ENCODE results near the gene HNF1A.

The HNF1A gene

GRCh38 chr12:120960657-120961056, 17.7 kb upstream of the HNF1A start:
- DNase-seq = no peak

DNA sequence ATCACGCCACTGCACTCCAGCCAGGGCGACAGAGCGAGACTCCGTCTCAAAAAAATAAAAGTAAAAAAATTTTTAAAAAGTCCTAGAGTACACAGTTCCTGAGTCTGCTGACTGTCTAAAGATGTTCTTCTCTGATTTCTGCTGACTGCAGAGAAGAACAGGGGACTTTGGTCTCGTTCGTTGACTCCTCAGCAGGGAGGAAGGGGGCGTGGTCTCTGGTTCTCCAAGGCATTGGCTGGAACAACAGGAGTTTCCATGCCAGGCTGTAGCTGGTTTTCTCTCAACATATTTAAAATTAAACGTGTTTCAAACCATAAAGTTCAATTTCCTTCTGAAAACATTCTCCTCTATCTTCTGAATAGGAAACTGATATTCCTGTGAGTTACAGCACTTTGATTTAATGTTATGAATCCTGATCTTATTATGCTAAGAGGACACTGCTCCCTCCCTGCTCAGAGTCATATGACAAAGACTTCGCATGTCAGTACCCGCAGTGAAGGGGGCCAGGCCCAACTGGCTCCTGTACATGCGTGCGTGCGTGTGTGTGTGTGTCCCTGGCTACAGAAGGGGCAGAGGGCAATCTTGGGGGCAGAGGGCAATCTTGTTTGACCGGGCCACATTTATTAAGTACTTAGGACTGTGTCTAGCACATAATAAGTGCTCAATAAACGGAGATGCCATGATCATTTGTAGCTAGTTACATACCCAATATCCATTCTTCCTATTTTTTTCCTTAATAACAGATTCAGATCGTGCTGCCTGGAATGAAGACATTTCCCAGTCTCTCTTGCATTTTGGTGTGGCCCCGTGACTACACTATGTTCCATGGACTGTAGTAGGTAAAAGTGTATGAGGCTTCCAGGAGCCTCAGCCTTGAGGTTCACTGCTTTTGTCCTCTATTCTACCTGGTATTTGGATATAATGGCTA, 16.5 kb upstream of the HNF1A start:
- no peak for DNase-seq

DNA sequence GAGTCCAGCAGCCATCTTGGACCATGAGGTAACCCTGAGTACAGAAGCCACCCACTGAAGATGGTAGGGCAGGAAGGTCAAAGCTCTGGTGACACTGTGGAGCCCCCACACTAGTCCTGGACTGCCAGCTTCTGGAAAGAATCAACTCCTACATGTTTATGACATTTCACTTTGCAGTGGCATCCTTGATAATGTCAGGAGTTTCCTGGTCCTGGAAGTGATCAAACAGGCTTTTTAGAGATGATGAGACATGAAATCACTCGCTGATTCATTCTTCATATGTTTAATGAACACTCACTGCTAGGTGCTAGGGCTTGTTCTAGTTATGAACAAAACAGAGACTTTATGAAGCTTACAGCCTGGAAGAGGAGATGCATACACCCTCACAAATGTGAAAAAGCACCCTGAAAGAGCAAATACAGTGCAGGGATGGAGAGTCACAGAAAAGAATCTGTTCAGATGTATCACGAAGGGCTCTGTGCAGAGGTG, 15.8 kb upstream of the HNF1A start:
- DNase-seq = no peak

DNA sequence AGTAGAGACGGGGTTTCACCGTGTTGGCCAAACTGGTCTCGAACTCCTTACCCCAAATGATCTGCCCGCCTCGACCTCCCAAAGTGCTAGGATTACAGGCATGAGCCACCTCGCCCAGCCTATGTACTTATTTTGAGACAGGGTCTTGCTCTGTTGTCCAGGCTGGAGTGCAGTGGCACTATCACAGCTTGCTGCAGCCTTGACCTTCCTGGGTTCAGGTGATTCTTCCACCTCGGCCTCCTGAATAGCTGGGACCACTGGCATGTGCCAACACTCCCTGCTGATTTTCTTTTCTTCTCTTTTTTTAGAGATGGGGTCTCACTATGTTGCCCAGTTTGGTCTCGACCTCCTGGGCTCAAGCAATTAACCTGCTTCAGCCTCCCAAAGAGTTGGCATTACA, 14.0 kb upstream of the HNF1A start:
- DNase-seq = no peak

DNA sequence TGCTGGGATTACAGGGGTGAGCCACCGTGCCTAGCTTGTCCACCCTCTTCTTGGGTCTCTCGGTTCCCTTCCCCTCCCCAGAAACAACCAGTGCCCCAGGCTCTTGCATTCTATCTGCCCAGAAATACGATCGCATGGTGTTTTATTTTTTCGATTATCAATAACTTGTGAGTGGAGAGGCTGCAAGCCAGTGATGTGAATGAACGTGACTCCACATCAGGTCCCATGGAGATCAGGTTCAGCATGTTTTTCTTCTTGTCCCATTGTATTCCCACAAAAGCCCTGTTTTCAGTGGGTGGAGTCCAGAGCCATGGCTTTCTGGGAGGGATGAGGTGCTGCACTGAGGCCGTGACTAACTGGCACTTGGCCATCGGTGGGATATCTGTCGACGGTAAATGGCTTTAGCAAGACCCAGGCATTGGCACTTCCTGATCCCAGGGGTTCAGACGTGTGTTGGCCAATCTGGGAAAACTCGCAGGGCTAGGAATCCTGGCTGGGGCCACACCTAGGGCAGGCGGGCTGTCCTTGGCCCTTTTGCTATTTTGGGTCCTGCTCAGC, 12.7 kb upstream of the HNF1A start:
- no peak for DNase-seq

- no peak for DNase-seq
Observed at GRCh38 chr12:120970310-120970709, 8.0 kb upstream of the HNF1A start.

DNA sequence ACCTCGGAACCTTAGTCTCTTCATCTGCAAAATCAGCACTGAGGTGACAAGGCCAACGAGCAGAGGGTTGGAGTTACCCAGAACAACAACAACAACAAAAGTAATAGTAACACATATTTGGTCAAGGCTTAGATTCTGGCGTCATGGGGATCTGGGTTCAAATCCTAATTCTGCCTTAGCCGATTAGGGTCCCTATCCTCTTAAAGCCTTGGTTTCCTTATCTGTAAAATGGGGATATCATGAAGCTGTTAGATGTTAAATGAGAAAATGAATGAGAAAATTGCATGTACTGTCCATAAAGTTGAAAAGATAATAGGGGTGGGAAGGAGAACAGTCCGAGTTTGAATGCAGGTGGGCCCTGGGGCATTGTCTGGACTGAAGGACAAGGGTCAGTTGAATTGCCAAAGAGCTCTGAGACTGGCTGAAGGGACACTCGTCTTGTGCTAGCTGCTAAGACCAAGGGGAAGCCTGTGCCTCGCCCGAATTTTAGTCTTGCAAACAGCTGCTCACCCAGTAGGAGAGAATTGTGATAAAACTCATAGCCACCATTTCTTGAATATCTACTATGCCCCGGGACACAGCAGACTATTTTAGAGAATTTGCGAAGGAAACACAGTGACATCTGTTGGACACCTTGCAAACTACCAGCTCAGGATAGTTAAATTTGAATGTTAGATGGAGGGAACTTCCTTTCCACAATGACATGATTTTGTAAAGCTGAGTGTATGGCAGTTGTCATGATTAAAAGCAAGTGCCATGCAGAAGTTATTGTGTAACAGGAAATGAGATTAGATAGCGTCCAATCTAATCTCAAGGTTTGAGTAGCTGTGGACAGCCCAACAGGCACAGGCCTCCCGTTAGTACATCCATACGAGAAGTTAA, 6.8 kb upstream of the HNF1A start:
- DNase-seq = no peak

GRCh38 chr12:120972870-120973543, 5.3 kb upstream of the HNF1A start:
- no peak for DNase-seq

DNA sequence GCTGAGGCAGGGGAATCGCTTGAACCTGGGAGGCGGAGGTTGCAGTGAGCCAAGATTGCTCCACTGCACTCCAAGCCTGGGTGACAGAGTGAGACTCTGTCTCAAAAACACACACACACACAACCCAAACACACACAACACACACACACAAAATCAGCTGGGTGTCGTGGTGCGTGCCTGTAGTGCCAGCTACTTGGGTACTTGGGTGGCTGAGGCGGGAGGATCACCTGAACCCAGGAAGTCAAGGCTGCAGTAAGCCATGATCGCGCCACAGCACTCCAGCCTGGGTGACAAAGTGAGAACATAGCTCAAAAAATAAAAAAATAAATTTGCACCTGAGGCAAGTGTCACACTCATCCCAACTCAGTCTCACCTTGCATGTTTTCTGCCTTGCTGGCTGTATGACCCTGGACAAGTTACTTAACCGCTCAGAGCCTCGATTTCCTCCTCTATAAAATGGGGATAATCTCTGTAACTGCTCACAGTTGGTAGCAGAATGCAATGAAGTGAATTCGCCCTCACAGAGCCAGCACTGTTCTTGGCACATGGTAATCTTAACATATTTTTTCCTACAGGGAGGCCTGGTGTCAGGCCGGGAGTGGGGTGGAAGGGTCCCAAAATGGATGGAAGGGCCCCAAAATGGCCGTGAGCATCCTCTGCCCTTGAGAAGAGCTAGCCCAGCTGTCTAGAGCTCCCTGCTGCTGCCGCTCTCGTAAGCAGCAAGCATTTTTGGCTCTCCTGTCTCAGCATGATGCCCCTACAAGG, 630 bp upstream of the HNF1A start:
- DNase-seq = no peak

DNA sequence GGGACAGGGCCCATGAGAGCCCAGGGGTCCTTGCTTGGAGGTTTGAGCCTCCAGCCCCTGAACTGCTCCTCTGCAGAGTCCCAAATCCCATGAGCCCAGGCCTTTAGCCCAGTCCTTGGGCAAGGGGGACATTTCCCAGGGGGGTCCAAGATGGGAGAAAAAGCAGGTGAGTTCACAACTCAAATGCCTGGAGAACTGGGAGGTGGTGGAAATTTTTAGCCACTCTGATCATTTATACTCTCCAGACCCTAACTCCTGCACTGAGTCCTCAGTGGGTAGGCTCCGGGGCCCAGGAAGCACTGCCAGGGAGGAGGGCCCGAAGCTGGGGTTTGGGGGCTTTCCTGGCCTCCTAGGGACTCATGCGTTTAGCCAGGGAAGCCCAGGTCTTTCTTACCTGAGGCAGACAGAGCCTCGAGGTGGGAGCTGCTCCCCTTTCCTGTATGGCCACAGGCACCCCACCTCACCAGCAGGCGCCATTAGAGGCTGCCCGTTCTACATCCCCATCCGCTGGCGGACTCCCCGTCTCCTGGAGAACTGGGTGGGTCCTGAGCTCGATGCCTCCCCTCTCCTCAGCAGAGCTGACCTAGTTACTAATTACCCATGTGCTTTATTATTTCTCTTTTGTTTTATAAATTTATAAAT, 998 bp downstream of the HNF1A start:
- DNase-seq = no peak

DNA sequence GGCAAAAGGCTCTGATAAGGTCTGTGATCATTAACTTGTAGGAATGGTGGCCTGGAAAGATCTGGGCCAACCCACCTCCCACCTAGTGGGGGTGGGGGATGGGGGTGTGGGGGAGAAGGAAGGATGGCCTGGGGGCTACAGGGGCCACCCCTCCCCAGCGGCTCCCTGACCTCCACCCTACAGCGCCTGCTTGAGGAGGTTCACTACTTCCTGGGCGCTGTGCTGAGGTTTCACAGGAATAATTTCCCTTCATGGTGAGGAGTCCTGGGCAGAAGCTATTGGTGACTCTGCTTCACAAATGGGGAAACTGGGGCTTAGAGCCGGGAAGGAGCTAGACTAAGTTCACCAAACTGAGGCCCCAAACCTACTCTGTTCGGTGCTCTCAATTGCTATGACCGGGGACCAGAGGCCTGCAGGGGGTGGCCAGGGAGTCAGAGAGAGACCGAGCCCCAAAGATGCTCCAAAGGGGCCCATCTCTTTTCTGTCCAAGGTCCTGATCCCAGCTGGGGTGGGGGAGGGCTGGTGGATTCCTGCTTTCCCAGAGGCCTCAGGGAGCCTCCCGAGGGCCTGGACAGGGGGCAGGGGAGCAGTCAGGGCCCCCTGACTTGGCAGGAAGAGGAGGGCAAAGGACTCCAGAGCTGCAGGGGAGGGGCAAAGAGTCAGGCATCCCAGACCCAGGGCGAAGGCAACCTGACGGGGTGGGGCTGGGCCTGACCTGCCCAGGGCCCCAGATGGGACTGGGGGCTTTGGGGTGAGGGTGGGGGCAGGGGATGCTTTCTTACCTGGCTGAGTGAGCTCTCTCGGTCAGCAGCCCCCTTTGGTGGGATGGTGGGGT, 1.7 kb downstream of the HNF1A start:
- no peak for DNase-seq

- DNase-seq = no peak
Observed at GRCh38 chr12:120980800-120981368, 2.5 kb downstream of the HNF1A start.

DNA sequence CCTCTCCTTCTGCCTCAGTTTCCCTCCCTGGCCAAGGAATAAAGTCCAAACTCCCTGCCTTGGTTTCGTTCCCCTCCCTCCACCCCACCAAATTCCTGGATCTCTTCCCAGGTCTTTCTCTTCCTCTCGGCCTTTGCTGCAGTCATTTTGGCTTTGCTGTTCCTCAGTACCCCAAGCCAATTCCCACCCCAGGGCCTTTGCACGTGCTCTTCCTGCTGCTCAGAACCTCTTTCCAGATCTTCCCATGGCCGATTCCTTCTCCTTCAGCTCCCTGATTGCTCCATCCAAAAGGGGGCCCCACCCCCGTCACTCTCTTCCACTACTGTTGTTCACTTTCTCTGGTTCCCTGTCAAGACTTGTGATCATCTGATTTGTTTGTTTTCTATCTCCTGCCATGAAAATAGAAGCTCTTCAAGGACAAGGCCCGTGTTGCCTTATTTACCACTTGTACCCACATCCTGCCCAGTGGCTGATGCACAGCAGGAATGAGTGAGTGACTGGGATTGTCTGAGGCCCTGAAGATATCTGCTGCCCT, 3.1 kb downstream of the HNF1A start:
- no peak for DNase-seq

- DNase-seq = no peak
Observed at GRCh38 chr12:120982659-120983058, 4.3 kb downstream of the HNF1A start.

DNA sequence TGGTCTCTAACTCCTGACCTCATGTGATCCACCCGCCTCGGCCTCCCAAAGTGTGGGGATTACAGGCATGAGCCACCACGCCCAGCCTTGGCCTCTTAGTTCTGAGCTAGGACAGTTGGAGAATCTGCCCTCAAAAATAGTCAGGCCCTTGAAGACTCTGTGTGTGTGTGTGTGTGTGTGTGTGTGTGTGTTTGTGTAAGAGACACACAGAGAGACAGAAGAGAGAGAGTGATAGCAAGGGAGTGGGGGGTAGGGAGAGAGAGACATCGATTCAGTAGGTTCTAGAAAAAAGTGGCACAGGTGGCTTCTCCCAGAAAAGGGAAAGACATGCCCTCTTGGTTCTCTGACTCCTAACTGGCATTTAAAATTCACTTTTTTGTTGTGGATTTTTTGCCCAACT, 5.4 kb downstream of the HNF1A start:
- DNase-seq = no peak

DNA sequence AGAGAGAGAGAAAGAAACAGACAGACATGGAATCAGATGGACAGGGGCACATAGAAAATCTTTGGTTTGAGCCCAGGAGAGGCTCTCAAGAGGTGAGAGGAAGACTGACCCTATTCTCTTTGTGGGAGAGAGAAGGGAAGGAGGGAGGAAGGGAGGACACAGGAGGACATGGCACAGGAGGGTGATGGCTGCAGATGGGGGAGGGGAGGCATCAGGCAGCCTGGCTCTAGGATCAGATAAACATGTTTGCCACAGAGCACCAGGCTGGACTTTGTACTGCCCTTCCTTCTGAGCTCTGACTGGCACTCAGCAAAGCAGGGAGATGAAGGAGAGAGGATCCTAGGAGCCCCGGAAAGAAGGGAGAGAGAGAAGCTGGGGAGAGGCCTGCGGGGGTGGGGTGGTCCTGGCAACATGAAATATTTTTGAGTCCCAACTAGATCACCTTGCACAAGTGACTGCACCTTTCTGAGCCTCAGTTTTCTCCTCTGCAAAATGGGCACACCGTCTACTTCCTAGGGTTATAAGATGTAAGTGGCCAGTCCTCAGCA, 6.1 kb downstream of the HNF1A start:
- no peak for DNase-seq

DNA sequence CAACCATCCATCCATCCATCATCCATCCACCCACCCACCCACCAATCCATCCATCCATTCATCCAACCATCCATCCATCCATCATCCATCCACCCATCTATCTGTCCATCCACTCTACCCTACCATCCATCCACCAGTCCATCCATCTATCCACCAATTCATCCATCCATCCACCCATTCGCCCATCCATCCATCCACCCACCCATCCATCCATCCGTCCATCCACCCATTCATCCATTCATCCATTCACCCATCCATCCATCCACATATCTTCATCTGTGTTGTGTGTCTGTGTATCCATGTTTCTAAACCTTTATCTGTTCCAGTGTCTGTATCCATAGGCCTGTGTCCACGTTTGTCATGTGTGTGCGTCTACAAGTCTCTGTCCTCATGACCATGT, 9.9 kb downstream of the HNF1A start:
- DNase-seq = no peak

- DNase-seq = no peak
Observed at GRCh38 chr12:120988658-120989057, 10.3 kb downstream of the HNF1A start.

DNA sequence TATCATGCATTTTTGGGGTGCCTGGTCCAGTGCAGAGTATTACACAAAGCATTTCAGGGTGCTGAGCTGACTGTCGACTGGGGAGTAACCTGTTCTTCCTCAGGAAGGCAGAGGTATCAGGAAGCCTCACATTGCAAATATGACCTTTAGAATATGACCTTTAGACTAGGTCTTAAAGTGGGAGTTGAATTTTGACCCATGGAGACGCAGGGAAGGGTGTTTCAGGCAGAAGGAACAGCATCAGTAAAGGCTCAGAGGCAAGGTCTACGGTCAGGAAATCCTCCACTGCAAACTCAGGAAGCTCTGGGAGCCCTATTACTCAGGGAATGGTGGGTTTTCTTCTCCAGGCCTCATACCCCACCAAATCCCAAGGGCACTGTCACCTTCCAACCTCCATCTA, 11.3 kb downstream of the HNF1A start:
- DNase-seq = no peak
